ENCODE measurements around the gene CCDC149.

Gene CCDC149

DNA sequence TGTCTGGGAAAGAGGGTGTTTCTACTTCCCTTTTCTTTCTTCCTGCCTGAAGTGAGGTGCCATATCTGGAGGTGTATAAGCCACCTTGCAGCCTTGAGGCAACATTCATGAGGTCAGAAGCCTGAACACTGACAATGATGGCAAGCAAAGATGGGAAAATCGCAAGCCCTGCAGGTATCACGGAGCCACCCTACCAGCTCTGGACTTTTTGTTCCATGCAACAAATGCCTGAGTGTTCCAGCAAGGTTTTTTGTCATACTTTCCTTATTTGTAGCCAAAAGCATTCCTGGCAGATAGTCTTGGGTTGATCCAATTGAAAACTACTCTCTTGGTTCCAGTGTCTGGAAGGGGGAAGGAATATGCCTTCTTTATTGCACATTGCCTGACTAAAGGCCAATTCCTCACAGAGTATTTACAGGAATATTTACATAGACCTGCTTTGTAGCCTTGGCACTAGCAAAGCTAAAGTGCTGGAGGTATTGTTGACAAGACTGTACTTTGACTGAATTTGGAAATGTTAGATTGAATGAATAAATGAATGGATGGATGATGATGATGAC is 131.8 kb downstream of the CCDC149 start:
- no peak for DNase-seq (ENCODE audit: extremely low read depth in 1 of 2, low read depth in 1 of 2)

DNA sequence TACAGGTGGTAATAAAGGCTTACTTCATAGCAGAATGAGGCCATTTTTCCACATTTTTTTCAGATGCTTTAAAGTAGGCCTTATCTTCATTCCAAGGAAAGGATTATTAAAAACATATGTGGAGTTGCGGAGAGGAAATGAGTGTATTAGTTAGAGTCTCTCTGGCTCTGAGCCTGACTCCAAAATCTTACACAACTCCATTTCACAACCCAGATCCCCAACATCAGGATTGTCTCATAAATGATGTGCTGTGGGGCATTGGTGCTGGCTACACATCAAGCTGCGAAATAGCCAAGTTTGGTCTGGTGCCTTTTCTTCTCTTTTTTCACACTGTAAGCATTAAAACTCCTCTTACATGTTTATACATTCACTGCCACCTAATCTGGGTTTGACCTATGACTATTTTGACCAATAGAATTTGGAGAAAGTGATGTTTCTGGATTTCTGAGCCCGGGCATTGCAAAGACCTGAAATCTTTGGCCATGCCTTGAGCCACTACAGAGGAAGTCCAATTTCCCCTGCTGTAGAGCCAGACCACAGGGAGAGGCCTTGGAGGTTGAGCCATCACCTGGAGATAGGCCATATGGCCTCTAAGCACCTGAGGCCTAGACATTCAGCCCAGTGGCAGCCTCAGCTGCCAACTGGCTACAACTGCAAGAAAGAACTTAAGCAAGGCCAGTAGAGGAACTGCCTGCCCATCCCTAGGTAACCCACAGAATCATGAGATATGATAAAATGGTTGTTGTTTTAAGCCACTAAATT is 134.2 kb downstream of the CCDC149 start:
- no peak for DNase-seq (ENCODE audit: extremely low read depth in 1 of 2, low read depth in 1 of 2)

- DNase-seq (ENCODE audit: extremely low read depth in 1 of 2, low read depth in 1 of 2): no peak
Observed at GRCh38 chr4:24777536-24778463, 135.0 kb downstream of the CCDC149 start.

DNA sequence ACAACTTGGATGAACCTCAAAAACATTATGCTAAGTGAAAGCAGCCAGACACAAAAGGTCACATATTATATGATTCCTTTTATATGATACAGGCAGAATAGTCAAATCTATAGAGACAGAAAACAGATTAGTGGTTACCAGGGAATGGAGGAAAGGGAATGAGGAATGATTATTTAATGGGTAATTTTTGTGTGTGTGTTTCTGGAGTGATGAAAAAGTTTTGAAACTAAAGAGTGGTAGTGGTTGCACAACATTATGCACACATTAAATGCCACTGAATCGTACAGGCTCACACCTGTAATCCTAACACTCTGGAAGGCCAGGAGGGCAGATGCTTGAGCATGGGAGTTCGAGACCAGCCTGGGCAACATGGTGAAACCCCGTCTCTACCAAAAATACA is 137.1 kb downstream of the CCDC149 start:
- no peak for DNase-seq (ENCODE audit: extremely low read depth in 1 of 2, low read depth in 1 of 2)

GRCh38 chr4:24775032-24775605 is 137.7 kb downstream of the CCDC149 start:
- DNase-seq (ENCODE audit: extremely low read depth in 1 of 2, low read depth in 1 of 2): no peak

DNA sequence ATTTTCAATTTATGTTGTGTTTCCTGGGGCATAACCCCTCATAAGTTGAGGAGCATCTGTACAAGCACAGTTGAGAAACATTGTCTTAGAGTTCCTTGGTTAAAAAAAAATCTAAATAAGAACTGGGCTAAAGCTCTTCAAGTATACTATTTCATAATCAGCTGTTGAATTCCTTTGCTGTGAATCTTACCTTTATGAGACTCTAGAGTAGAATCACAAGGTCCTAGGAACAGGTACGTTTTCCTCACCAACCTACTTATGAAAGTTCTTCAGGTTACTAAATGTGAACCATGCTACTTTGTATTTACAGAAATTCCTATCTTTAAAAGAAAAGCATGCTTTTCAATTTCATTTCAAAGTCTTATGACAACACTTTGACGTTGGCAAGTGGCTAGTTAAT is 138.4 kb downstream of the CCDC149 start:
- DNase-seq (ENCODE audit: extremely low read depth in 1 of 2, low read depth in 1 of 2): no peak

DNA sequence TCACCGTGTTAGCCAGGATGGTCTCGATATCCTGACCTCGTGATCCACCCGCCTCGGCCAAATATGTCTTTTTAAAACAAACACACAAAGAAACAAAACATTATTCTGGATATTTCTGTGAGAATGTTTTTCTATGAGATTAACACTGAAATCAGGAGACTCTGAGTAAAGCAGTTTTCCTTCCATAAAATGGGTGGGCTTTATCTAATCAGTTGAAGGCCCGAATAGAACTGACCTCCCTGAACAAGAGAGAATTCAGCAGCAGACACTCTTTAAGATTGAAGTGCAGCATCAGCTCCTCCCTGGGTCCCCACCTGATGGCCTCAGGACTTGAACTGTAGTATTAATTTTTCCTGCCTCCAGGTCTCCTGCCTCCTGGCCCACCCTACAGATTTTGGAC is 139.9 kb downstream of the CCDC149 start:
- DNase-seq (ENCODE audit: extremely low read depth in 1 of 2, low read depth in 1 of 2): no peak

- DNase-seq (ENCODE audit: extremely low read depth in 1 of 2, low read depth in 1 of 2): no peak
Observed at GRCh38 chr4:24772061-24772705, 140.7 kb downstream of the CCDC149 start.

GRCh38 chr4:24771241-24771640 is 141.6 kb downstream of the CCDC149 start:
- DNase-seq (ENCODE audit: extremely low read depth in 1 of 2, low read depth in 1 of 2): no peak

DNA sequence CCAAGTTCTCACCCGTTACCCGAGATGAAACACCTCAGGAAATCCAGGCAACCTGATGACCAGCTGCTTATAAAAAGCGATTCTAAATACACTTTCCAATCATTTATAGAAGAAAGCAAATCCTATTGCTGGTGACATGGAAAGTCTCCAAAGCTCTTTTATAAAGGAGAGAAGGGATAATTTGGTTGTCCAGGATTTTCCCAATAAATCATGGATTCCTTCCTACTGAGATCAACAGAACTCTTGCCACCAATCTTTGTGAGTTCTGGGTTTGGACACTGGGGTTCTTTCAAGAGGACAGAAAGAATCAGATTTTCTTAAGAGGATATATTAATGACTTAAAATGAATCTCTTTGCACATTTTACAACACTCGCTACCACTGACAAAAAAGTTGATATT is 142.2 kb downstream of the CCDC149 start:
- no peak for DNase-seq (ENCODE audit: extremely low read depth in 1 of 2, low read depth in 1 of 2)

DNA sequence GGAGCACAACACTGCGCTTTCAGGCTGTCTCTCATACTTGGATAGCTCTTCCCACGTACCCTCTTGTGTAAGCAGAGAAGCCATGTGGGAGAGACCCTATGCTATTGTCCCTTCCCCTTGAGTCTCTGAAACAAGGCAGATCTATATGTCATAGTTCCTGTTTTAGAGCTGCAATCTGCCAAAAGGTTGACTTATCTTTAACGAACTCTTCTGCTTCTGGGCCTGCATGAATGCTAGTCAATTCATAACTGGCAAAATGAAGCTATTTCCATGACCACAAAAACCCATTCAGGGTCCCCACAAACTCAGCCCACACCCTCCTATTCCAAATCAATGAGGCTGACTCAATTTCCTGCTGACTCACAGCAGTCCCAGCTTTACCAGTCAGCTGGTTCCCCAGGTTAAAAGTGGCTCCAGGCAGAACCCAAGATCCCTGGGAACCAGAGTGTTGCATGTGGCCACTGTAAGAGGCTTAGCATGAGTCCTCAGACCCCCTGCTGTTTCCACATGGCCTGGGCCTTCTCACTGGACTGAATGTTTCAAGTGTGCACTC is 142.7 kb downstream of the CCDC149 start:
- no peak for DNase-seq (ENCODE audit: extremely low read depth in 1 of 2, low read depth in 1 of 2)

- no peak for DNase-seq (ENCODE audit: extremely low read depth in 1 of 2, low read depth in 1 of 2)
Observed at GRCh38 chr4:24769571-24769970, 143.3 kb downstream of the CCDC149 start.

GRCh38 chr4:24768604-24769003 is 144.2 kb downstream of the CCDC149 start:
- no peak for DNase-seq (ENCODE audit: extremely low read depth in 1 of 2, low read depth in 1 of 2)

- no peak for DNase-seq (ENCODE audit: extremely low read depth in 1 of 2, low read depth in 1 of 2)
Observed at GRCh38 chr4:24768006-24768405, 144.8 kb downstream of the CCDC149 start.

DNA sequence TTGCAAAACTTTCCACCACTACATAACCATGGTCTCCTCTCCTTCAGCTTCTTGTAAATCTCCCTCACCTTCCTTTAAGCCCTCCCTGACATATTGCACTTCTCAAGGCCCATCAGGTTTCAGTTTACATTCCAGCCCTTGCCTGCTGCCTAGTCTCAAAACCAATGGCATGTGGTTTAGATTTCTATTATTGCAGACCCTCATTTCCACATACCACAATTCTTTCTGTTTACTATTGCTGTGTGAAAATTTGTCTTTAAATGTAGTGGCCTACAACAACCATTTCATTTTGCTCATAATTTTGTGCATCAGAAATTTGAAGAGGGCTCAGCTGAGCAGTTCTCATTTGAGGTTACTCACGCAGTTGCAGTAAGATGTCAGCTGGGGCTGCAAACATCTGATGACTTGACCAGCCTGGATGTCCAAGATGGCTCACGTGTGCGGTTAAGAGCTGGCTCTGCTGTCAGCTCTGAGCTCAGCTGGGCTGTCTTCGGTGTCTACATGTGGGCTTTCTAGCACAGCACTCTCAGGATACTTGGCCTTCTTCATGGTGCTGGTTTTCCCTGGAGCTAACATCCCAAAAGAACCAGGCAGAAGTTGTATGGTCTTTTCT is 147.4 kb downstream of the CCDC149 start:
- DNase-seq (ENCODE audit: extremely low read depth in 1 of 2, low read depth in 1 of 2): no peak

- no peak for DNase-seq (ENCODE audit: extremely low read depth in 1 of 2, low read depth in 1 of 2)
Observed at GRCh38 chr4:24764345-24764744, 148.5 kb downstream of the CCDC149 start.

GRCh38 chr4:24763631-24764297 is 149.1 kb downstream of the CCDC149 start:
- DNase-seq (ENCODE audit: extremely low read depth in 1 of 2, low read depth in 1 of 2): no peak
